HepG2 (cell line): ENCODE results near the gene PPP4R3A. TPM values are rescaled to one million over a fixed set of nuclear protein-coding genes. Genes with fewer than 3 reads are reported as not detected.

Source experiments
- ARID5B ChIP-seq: IDR thresholded peaks from 2 replicates; pipeline ENCODE4 v1.4.0; 2020; ENCODE audit warnings: mild to moderate bottlenecking, missing genetic modification reagents
- DPF2 ChIP-seq: sonication (generic); formaldehyde crosslinking; IDR thresholded peaks from 2 replicates; pipeline ENCODE4 v1.4.0; 2020; ENCODE audit warnings: mild to moderate bottlenecking, low read depth, missing genetic modification reagents, borderline replicate concordance
- FOXO4 ChIP-seq: sonication (generic); formaldehyde crosslinking; conservative IDR thresholded peaks from 2 replicates; pipeline ENCODE4 v1.8.1; 2023; ENCODE audit warnings: missing genetic modification reagents
- HDAC2 ChIP-seq: sonication (generic); formaldehyde crosslinking; IDR thresholded peaks from 2 replicates; pipeline ENCODE4 v1.4.0; 2020; ENCODE audit warnings: missing genetic modification reagents
- JARID2 ChIP-seq: sonication (generic); formaldehyde crosslinking; IDR thresholded peaks from 2 replicates; pipeline ENCODE4 v1.8.1; 2023; ENCODE audit warnings: missing genetic modification reagents, inconsistent platforms; ENCODE audit not compliant: insufficient replicate concordance
- KAT7 ChIP-seq: IDR thresholded peaks from 2 replicates; pipeline ENCODE4 v1.6.1; 2018; ENCODE audit warnings: borderline replicate concordance, missing compliant biosample characterization
- MYC ChIP-seq: sonication (generic); formaldehyde crosslinking; IDR thresholded peaks from 2 replicates; pipeline ENCODE4 v1.9.0; 2021; ENCODE audit warnings: missing genetic modification reagents, borderline replicate concordance
- NFRKB ChIP-seq: fragments of 450-650 bp; IDR thresholded peaks from 2 replicates; pipeline ENCODE4 v1.6.1; 2017
- PLRG1 ChIP-seq: fragments of 450-650 bp; conservative IDR thresholded peaks from 2 replicates; pipeline ENCODE4 v1.6.1; 2016
- POLR2AphosphoS2 ChIP-seq: IDR thresholded peaks from 2 replicates; pipeline ENCODE4 v1.6.1; 2011; ENCODE audit warnings: low read depth, low read length, improper control_type of control experiment
- RXRA ChIP-seq: sonication (generic); formaldehyde crosslinking; IDR thresholded peaks from 2 replicates; pipeline ENCODE4 v1.5.1; 2020; ENCODE audit warnings: missing genetic modification reagents
- ZNF232 ChIP-seq: sonication (generic); formaldehyde crosslinking; IDR thresholded peaks from 2 replicates; pipeline ENCODE4 v1.4.0; 2020; ENCODE audit warnings: missing genetic modification reagents, borderline replicate concordance
- ZNF251 ChIP-seq: sonication (generic); formaldehyde crosslinking; IDR thresholded peaks from 2 replicates; pipeline ENCODE4 v1.9.0; 2021; ENCODE audit warnings: mild to moderate bottlenecking, missing genetic modification reagents
- ZNF263 ChIP-seq: sonication (generic); formaldehyde crosslinking; IDR thresholded peaks from 2 replicates; pipeline ENCODE4 v1.4.0; 2020; ENCODE audit warnings: missing genetic modification reagents
- ZNF33A ChIP-seq: sonication (generic); formaldehyde crosslinking; IDR thresholded peaks from 2 replicates; pipeline ENCODE4 v1.5.1; 2020; ENCODE audit warnings: missing genetic modification reagents, mild to moderate bottlenecking, moderate library complexity, borderline replicate concordance
- ZNF589 ChIP-seq: sonication (generic); formaldehyde crosslinking; conservative IDR thresholded peaks from 2 replicates; pipeline ENCODE4 v1.8.0; 2022; ENCODE audit warnings: mild to moderate bottlenecking, moderate library complexity, missing genetic modification reagents
- ZNF598 ChIP-seq: sonication (generic); formaldehyde crosslinking; IDR thresholded peaks from 2 replicates; pipeline ENCODE4 v1.5.1; 2020; ENCODE audit warnings: mild to moderate bottlenecking, missing genetic modification reagents, borderline replicate concordance
- polyA plus RNA-seq, 8 experiments: library from polyadenylated mRNA; depleted of rRNA in 3 of 8; stranded (reverse) in 7 of 8; unstranded in 1 of 8; fragments of >200 nt; fragmentation: Illumina TruSeq in 4 of 8; extraction: Trizol in 4 of 8; gene quantifications; 2 replicates each; pipeline versions ENCODE4 v1.2.1 to v1.2.3, GENCODE V29; 2011 to 2016; ENCODE audit warnings: low read depth in 4 of 8, missing spikeins in 1 of 8, mixed read lengths in 1 of 8; ENCODE audit not compliant: insufficient read depth in 1 of 8
- total RNA-seq, 5 experiments: library from RNA; depleted of rRNA; stranded (reverse); fragments of >200 nt; fragmentation: Illumina TruSeq; extraction: Trizol; gene quantifications; 2 replicates each; pipeline ENCODE4 v1.2.3, GENCODE V29; 2016; ENCODE audit warnings: low read depth in 1 of 5
- TF ChIP-seq, protein P1 (sequence below): sonication (generic); formaldehyde crosslinking; IDR thresholded peaks from 2 replicates; pipeline ENCODE4 v1.5.0; 2020; ENCODE audit warnings: mild to moderate bottlenecking, missing genetic modification reagents
- TF ChIP-seq, protein P2 (sequence below): sonication (generic); formaldehyde crosslinking; IDR thresholded peaks from 2 replicates; pipeline ENCODE4 v1.5.0; 2020; ENCODE audit warnings: missing genetic modification reagents
- TF ChIP-seq, protein P3 (sequence below): fragments of 450-650 bp; IDR thresholded peaks from 2 replicates; pipeline ENCODE4 v1.6.1; 2017

The PPP4R3A gene
- total and polyA plus RNA-seq, 2 of the 13 experiments (the other 11 are each of a cell fraction or from before 2014, with no cell fraction given), result 22.5 to 57.4 TPM

DNA sequence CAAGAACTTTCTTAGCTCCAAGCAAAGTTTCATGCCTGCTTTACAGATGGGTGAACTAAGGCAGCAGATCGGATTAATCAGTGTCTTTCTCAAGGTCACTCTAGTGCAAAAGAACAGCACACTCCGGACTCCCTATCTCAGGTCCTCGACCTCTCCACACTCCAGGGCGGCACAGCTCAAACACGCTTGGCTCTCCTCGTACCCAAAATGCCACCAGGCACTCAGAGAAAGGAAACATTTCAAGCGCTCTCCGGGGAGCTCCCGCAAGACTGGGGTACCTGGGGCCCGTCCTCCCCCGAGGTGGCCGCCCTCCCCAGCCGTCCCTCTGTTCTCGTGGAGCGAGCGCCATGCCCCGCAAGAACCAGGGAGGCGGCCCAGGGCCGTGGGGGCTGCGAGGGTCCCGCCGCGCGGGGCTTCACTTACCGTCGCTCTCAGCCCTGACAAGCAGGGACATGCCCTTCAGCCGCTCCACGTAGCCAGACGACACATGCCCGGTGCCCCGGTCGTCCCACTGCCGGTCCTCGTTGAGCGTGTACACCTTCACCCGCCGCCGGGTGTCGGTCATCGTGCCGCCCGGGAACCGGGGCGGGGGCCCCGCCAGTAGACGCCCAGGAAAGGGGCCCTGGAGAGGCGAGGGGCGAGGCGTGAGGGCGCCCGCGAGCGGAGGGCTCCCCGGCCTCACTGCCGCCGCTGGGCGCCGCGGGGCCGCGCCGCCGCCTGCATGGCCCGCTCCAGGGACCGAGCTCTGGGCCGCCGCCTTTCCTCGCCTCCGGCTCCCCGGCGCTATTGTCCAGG, 830 bp downstream of the PPP4R3A start (continued):
- TF ChIP-seq, protein P1, sequence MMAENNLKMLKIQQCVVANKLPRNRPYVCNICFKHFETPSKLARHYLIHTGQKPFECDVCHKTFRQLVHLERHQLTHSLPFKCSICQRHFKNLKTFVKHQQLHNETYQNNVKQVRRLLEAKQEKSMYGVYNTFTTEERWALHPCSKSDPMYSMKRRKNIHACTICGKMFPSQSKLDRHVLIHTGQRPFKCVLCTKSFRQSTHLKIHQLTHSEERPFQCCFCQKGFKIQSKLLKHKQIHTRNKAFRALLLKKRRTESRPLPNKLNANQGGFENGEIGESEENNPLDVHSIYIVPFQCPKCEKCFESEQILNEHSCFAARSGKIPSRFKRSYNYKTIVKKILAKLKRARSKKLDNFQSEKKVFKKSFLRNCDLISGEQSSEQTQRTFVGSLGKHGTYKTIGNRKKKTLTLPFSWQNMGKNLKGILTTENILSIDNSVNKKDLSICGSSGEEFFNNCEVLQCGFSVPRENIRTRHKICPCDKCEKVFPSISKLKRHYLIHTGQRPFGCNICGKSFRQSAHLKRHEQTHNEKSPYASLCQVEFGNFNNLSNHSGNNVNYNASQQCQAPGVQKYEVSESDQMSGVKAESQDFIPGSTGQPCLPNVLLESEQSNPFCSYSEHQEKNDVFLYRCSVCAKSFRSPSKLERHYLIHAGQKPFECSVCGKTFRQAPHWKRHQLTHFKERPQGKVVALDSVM, result 0 out of 2 replicates have a peak, but pooled peaks have one; percentile 18
- no peak for TF ChIP-seq HDAC2 (CRISPR knock-in tag)
- TF ChIP-seq RXRA (CRISPR knock-in tag), result peak; percentile 27; the same call in 1 of the 2 replicates
- 0 out of 2 replicates have a peak, but pooled peaks have one; percentile 13 for TF ChIP-seq ZNF263 (CRISPR knock-in tag)
- no peak for TF ChIP-seq JARID2 (CRISPR knock-in tag)
- TF ChIP-seq PLRG1, result no peak
- peak; percentile 35; the same call in 1 of the 2 replicates for TF ChIP-seq MYC (CRISPR knock-in tag)
- TF ChIP-seq, protein P2, sequence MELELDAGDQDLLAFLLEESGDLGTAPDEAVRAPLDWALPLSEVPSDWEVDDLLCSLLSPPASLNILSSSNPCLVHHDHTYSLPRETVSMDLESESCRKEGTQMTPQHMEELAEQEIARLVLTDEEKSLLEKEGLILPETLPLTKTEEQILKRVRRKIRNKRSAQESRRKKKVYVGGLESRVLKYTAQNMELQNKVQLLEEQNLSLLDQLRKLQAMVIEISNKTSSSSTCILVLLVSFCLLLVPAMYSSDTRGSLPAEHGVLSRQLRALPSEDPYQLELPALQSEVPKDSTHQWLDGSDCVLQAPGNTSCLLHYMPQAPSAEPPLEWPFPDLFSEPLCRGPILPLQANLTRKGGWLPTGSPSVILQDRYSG (CRISPR knock-in tag), result no peak
- no peak for TF ChIP-seq ZNF251
- no peak for TF ChIP-seq DPF2 (CRISPR knock-in tag)
- TF ChIP-seq, protein P3, sequence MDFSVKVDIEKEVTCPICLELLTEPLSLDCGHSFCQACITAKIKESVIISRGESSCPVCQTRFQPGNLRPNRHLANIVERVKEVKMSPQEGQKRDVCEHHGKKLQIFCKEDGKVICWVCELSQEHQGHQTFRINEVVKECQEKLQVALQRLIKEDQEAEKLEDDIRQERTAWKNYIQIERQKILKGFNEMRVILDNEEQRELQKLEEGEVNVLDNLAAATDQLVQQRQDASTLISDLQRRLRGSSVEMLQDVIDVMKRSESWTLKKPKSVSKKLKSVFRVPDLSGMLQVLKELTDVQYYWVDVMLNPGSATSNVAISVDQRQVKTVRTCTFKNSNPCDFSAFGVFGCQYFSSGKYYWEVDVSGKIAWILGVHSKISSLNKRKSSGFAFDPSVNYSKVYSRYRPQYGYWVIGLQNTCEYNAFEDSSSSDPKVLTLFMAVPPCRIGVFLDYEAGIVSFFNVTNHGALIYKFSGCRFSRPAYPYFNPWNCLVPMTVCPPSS, result no peak
- TF ChIP-seq ZNF598 (CRISPR knock-in tag), result no peak
- peak; percentile 83 for TF ChIP-seq POLR2AphosphoS2
- 0 out of 2 replicates have a peak, but pooled peaks have one; percentile 27 for TF ChIP-seq ARID5B (CRISPR knock-in tag)
- no peak for TF ChIP-seq ZNF589 (CRISPR knock-in tag)
- no peak for TF ChIP-seq NFRKB
- peak; percentile 40; the same call in 1 of the 2 replicates for TF ChIP-seq ZNF232 (CRISPR knock-in tag)
- TF ChIP-seq ZNF33A (CRISPR knock-in tag), result no peak
- TF ChIP-seq FOXO4 (CRISPR knock-in tag), result no peak
- TF ChIP-seq KAT7 (CRISPR knock-in tag), result peak; percentile 80; the same call in 1 of the 2 replicates
